RWPE2 (cell line): ENCODE data around the gene SLC5A12.

Source experiments
- ATAC-seq: fragments of 200-7000 bp; cut with Tn5 transposase; 3 replicates; pipeline ENCODE4 v1.9.1; 2021; ENCODE audit warnings: low read depth
- DNase-seq: peaks from one replicate; pipeline ENCODE4 v3.0.0-alpha.2; 2020; ENCODE audit warnings: low spot score
- H3K27ac ChIP-seq: fragments of 450-650 bp; 2 replicates; pipeline ENCODE4 v1.5.1; 2017; ENCODE audit warnings: mild to moderate bottlenecking; ENCODE audit not compliant: poor library complexity, severe bottlenecking
- H3K27me3 ChIP-seq: fragments of 250-450 bp; sonication (Bioruptor Pico); 2 replicates; pipeline ENCODE4 v1.5.1; 2021; ENCODE audit warnings: mild to moderate bottlenecking, moderate library complexity; ENCODE audit not compliant: insufficient read depth, poor library complexity, severe bottlenecking
- H3K36me3 ChIP-seq: fragments of 250-450 bp; sonication (Bioruptor Pico); 2 replicates; pipeline ENCODE4 v1.5.1; 2020; ENCODE audit warnings: low read depth, mild to moderate bottlenecking, moderate library complexity
- H3K4me1 ChIP-seq: fragments of 250-450 bp; sonication (Bioruptor Pico); 2 replicates; pipeline ENCODE4 v1.5.1; 2021; ENCODE audit warnings: mild to moderate bottlenecking, moderate library complexity; ENCODE audit not compliant: insufficient read depth, poor library complexity, severe bottlenecking
- H3K4me3 ChIP-seq: fragments of 250-450 bp; sonication (Bioruptor Pico); 2 replicates; pipeline ENCODE4 v1.5.1; 2021; ENCODE audit warnings: mild to moderate bottlenecking, moderate library complexity; ENCODE audit not compliant: severe bottlenecking
- H3K9me3 ChIP-seq: fragments of 250-450 bp; sonication (Bioruptor Pico); 2 replicates; pipeline ENCODE4 v1.5.1; 2021; ENCODE audit warnings: mild to moderate bottlenecking, moderate library complexity; ENCODE audit not compliant: severe bottlenecking
- CTCF ChIP-seq: fragments of 450-650 bp; IDR thresholded peaks from one replicate; pipeline ENCODE4 v1.5.1; 2017; ENCODE audit warnings: mild to moderate bottlenecking, moderate library complexity; ENCODE audit not compliant: poor library complexity, severe bottlenecking

The SLC5A12 gene

GRCh38 chr11:26764315-26764714 lies 42.5 kb upstream of the SLC5A12 start:
- DNase-seq: no peak
- H3K27ac ChIP-seq: no peak overlapping the region
- H3K27me3 ChIP-seq: no peaks in the 10 kb centered on the region
- no peak for ATAC-seq
- H3K4me3 ChIP-seq: no peak overlapping the region
- TF ChIP-seq CTCF: no peak
- no peaks in the 10 kb centered on the region for H3K9me3 ChIP-seq
- no peaks in the 10 kb centered on the region for H3K4me1 ChIP-seq
- no peaks in the 10 kb centered on the region for H3K36me3 ChIP-seq

GRCh38 chr11:26762089-26762488 lies 40.2 kb upstream of the SLC5A12 start:
- ATAC-seq: no peak
- no peak overlapping the region for H3K27ac ChIP-seq
- no peaks in the 10 kb centered on the region for H3K9me3 ChIP-seq

GRCh38 chr11:26761361-26761809 lies 39.5 kb upstream of the SLC5A12 start:
- Histone ChIP-seq H3K27ac (no peak overlapping the region), H3K4me1 (no peaks in the 10 kb centered on the region), H3K4me3 (no peak overlapping the region), H3K9me3 (no peaks in the 10 kb centered on the region), H3K36me3 (no peaks in the 10 kb centered on the region), H3K27me3 (no peaks in the 10 kb centered on the region)
- ATAC-seq (no peak), DNase-seq (no peak)
- no peak for TF ChIP-seq CTCF

More at GRCh38 chr11:26762089-26762488, 40.2 kb upstream of the SLC5A12 start:
- no peak for TF ChIP-seq CTCF
- Histone ChIP-seq H3K36me3 (no peaks in the 10 kb centered on the region), H3K4me1 (no peaks in the 10 kb centered on the region), H3K27me3 (no peaks in the 10 kb centered on the region), H3K4me3 (no peak overlapping the region)
- DNase-seq: no peak

GRCh38 chr11:26757995-26758394 lies 36.1 kb upstream of the SLC5A12 start:
- ATAC-seq: no peak
- Histone ChIP-seq H3K4me1 (no peaks in the 10 kb centered on the region), H3K36me3 (no peaks in the 10 kb centered on the region), H3K9me3 (no peaks in the 10 kb centered on the region), H3K27me3 (no peaks in the 10 kb centered on the region), H3K27ac (no peak overlapping the region), H3K4me3 (no peak overlapping the region)
- DNase-seq: no peak
- TF ChIP-seq CTCF: no peak

- no peak for DNase-seq
- no peaks in the 10 kb centered on the region for H3K27me3 ChIP-seq
- no peak for TF ChIP-seq CTCF
- no peaks in the 10 kb centered on the region for H3K36me3 ChIP-seq
- no peaks in the 10 kb centered on the region for H3K4me1 ChIP-seq
- no peak for ATAC-seq
- no peak overlapping the region for H3K27ac ChIP-seq
- H3K9me3 ChIP-seq: no peaks in the 10 kb centered on the region
- H3K4me3 ChIP-seq: no peak overlapping the region
These were observed 33.9 kb upstream of the SLC5A12 start for GRCh38 chr11:26755762-26756161.
